T47D (cell line): Measurements from ENCODE around the gene GPR162.

Experiments
- DNase-seq, 2 experiments: peaks; one replicate each; pipeline versions ENCODE4 v3.0.0 to v3.0.0-alpha.2; 2011 to 2012; ENCODE audit warnings: low read depth in 1 of 2, low spot score in 1 of 2
- JUND ChIP-seq: IDR thresholded peaks from 2 replicates; pipeline ENCODE4 v1.6.1; 2012; ENCODE audit warnings: low read depth
- in situ Hi-C: cut with HindIII; loops from 2 replicates; pipeline ENCODE4 v1.10.0; 2016; ENCODE audit warnings: low sequenced_read_pairs, low pct_unique_long_range_greater_than_20kb

GPR162 gene

GRCh38 chr12:6791931-6792520 is 29.6 kb upstream of the GPR162 start:
- no peak for DNase-seq
- no peak for TF ChIP-seq JUND
- in situ Hi-C loops, result no loop called here

DNA sequence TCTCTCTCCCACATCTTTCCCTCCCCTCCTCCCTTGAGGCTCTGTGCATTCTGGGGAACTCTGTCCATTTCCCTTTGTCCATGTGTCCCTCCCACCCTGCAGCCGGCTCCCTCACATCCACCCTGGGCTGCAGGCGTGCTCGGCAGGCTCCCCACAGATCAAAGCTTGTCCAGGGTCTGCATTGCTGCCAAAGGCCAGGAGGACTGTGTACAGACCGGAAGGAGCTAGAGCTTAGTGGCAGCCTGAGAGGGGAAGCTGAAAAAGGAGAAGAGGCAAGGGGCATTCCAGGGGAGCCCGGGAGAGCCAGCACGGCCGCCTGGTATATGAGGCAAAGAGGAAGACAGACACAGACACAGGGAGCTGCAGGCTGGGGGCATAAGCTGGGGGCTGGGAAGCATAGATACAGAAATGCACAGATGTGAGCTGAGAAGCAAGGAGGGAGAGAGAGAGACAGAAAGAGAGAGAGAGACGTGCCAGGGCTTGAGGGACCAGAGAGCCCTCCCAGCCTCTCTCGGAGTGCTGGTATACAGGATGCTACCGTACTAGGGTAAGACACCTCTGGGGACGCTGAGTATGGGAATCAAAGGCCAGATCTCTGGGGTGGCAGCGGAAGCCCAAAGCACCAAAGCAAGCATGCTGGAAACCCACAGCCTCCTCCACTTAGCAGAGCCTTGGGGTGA is 29.0 kb upstream of the GPR162 start:
- no peak for DNase-seq
- in situ Hi-C loops, result no loop called here
- no peak for TF ChIP-seq JUND

DNA sequence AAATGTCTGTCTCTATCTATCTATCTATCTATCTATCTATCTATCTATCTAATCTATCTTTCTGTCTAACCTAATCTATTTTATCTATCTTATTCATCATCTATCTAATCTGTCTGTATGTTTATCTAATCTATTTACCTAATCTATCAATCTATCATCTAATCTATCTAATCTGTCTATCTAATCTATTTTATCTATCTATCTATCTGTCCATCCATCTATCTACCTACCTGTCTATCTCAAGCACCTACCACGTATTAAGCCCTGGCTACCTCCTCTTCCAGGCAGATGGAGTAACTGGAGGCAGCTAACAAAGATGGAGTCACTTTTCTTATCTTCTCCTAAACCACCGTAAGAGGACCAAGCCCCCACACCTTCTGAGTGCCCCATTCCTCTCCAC is 26.5 kb upstream of the GPR162 start:
- in situ Hi-C loops, result no loop called here
- no peak for DNase-seq
- no peak for TF ChIP-seq JUND

DNA sequence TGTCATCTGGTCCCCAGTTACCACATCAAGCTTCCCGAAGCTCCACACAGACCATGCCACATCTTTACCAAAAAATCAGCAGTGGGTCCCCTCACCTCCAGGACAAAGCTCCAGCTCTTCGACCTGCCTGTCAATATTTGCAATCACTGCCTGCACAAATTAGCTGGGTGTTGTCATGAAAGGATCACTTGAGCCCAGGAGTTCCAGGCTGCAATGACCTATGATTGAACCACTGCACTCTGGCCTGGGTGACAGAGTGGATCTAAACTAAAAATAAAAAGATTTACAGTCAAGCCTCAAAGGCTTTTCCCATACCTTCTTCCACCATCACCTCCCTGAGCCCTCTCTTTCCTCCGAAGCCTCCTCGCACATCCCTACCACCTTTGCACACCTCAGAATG is 25.0 kb upstream of the GPR162 start:
- DNase-seq, result no peak
- in situ Hi-C loops, result no loop called here

DNA sequence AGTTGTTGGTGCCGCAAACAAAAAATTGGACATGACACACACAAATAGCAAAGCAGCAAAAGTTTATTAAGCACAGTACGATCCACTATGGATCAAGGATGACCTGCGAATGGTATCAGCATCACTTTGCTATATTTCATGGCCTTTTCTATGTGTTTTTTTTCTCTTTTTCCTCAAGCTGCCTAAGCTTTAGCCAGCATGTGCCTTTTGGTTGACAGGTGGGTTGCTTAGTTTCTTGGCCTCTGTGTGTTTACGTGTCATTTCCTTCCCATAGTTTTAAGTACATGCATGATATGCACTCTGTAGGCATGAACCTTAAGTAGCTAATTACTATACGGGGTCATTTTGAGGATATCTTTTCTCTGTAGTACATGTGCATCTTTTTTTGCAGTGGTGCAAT is 22.5 kb upstream of the GPR162 start:
- DNase-seq, result no peak
- in situ Hi-C loops, result no loop called here
- TF ChIP-seq JUND, result no peak

More for the DNA sequence above, 25.0 kb upstream of the GPR162 start:
- TF ChIP-seq JUND, result no peak

DNA sequence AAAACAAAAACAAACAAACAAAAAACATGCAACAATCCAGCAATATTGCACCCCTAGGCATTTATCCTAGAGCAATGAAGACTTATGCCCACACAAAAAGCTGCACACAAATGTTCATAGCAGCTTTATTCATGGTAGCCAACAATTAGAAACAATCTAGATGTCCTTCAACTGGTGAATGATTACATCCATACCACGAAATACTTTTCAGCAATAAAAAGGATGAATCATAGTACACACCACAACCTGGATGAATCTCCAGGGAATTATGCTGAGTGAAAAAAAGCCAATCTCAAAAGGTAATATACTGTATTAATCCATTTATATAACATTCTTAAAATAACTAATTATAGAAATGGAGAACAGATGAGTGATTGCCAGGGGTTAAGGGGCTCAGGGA is 14.5 kb upstream of the GPR162 start:
- in situ Hi-C loops, result no loop called here
- TF ChIP-seq JUND, result no peak
- DNase-seq, result no peak

- no peak for DNase-seq
- in situ Hi-C loops, result no loop called here
- no peak for TF ChIP-seq JUND
These were observed 12.6 kb upstream of the GPR162 start for GRCh38 chr12:6809056-6809455.

DNA sequence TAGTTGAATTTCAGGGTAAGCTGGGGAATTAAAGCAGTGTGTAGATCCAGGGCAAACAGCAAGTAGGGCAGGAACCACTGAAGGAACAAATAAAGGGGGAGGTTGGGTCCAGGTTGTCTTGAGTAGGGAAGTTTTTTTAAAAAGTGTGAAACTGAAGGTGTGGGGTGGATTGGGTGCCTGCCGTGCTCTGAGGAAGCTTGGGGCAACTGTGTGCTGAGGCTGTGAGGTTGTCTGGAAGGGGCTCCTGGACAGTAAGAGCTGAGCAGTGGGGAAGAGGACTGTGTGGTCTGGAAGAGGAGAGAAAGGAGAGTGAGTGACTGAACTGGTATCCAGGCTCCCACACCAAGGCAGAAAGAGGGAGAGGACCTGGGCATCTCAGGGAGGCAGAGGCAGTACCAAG is 10.9 kb upstream of the GPR162 start:
- DNase-seq, result no peak
- TF ChIP-seq JUND, result no peak
- in situ Hi-C loops, result no loop called here

DNA sequence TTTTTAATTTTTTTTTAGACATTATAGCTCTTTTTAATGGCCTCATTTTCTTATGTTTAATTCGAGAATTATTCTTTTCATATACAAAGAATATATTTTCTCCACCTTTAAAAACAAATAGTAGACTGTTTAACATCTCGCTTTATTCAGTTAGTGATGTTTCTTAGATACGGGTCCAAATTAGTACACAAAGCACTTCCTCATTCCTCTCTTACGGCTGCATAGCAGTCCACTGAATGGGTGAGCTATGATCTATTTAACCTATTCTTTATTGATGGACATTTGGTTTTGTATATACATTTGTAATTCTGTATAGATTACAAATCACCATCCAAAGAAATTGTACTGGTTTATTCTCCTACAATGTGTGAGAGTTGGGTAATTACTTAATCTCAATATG is 8.3 kb upstream of the GPR162 start:
- DNase-seq, result no peak
- in situ Hi-C loops, result no loop called here
- no peak for TF ChIP-seq JUND

- no peak for TF ChIP-seq JUND
- DNase-seq, result no peak
- in situ Hi-C loops, result no loop called here
These were observed 5.0 kb upstream of the GPR162 start for GRCh38 chr12:6816598-6816997.

GRCh38 chr12:6817098-6817497 is 4.5 kb upstream of the GPR162 start:
- DNase-seq, result no peak
- no peak for TF ChIP-seq JUND
- in situ Hi-C loops, result no loop called here

DNA sequence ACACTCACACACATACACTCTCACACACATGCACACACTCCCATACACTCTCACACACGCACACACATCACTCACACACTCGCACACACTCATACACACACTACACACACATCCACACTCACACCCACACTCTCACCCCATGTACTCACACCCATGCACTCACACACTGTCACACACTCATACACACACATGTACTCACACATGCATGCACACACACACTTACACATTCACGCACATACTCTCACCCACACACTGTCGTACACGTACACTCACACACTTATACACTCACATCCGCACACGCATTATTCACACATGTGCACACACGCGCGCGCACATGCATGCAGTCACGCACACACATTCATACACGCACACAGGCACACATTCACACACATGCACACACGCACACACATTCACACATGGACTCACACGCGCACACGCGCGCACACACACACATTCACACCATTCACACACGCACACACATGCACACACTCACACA is 3.9 kb upstream of the GPR162 start:
- in situ Hi-C loops, result no loop called here
- no peak for DNase-seq
- no peak for TF ChIP-seq JUND

GRCh38 chr12:6818222-6818621 is 3.4 kb upstream of the GPR162 start:
- in situ Hi-C loops, result no loop called here
- no peak for DNase-seq
- no peak for TF ChIP-seq JUND

DNA sequence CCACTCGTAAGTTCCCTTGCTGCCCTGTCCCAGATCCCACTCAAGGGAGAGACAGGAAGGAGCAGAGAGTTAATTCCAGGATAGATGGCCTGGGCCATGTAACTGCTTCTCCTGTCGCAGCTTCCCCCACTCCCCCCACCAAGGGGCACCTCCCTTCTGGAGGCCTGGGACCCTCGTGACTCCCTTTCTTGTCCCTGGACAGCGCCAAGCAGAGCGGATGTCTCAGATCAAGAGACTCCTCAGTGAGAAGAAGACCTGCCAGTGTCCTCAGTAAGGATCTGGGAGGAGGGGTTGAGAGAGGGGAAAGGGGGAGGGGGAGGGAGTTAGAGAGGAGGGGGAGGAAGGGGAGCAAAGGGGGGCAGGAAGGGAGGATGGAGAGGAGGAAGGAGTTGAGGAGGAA is 3.0 kb upstream of the GPR162 start:
- no peak for DNase-seq
- TF ChIP-seq JUND, result no peak
- in situ Hi-C loops, result no loop called here
